B cell (primary cell): Measurements from ENCODE around the gene ARHGEF39.

ENCODE experiments used
- CTCF ChIP-seq: fragments of 200-600 bp; IDR thresholded peaks from one replicate; pipeline ENCODE4 v1.8.0; 2022; ENCODE audit warnings: antibody characterized with exemption, mild to moderate bottlenecking
- EZH2 ChIP-seq: IDR thresholded peaks from 2 replicates; pipeline ENCODE4 v1.6.1; 2012; ENCODE audit warnings: borderline replicate concordance, low read depth, mild to moderate bottlenecking, moderate library complexity, low read length; ENCODE audit not compliant: insufficient read depth, poor library complexity, severe bottlenecking

- TF ChIP-seq CTCF (no peak), EZH2 (no peak)
Observed at GRCh38 chr9:35686222-35687203, 21.5 kb upstream of the ARHGEF39 start.
